Measurements from ENCODE around the gene DYNC1H1. TPM values are rescaled to one million over a fixed set of nuclear protein-coding genes. Genes with fewer than 3 reads are reported as not detected.

DYNC1H1 gene
- total RNA-seq, 4 donors from 2014 or later, result 261 to 376 (median 317) TPM

DNA sequence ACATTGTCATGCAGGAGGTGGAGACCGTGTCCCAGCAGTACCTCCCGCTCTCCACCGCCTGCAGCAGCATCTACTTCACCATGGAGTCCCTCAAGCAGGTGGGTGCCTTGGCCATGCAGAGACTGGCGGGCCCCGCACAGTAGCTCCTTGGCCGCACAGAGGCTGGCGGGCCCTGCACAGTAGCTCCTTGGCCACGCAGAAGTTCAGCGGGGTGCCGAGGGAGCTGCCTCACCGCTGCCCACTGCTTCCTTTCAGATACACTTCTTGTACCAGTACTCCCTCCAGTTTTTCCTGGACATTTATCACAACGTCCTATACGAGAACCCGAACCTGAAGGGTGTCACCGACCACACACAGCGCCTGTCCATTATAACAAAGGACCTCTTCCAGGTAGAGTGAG, 74.8 kb downstream of the DYNC1H1 start:
- WGBS, 2 donors, result 89 to 93% methylated on average over 14 to 16 of the region's 16 CpGs
- H3K27ac ChIP-seq, result no peak overlapping the region
- H3K9me3 ChIP-seq, result no peaks in the 10 kb centered on the region
- TF ChIP-seq POLR2A (IDR thresholded peaks at IDR 0.05), result no peak
- no peak for TF ChIP-seq CTCF (IDR thresholded peaks at IDR 0.05)
- H3K36me3 ChIP-seq, result peaks cover 66 to 100% (median 85%) of the 10 kb centered on the region in 3 donors
- H3K27me3 ChIP-seq, result no peaks in the 10 kb centered on the region
- no peak overlapping the region for H3K4me3 ChIP-seq
- intact Hi-C loops (cut with DNase I), result no loop called here
- H3K4me1 ChIP-seq, result no peaks in the 10 kb centered on the region
- no peak for DNase-seq

DNA sequence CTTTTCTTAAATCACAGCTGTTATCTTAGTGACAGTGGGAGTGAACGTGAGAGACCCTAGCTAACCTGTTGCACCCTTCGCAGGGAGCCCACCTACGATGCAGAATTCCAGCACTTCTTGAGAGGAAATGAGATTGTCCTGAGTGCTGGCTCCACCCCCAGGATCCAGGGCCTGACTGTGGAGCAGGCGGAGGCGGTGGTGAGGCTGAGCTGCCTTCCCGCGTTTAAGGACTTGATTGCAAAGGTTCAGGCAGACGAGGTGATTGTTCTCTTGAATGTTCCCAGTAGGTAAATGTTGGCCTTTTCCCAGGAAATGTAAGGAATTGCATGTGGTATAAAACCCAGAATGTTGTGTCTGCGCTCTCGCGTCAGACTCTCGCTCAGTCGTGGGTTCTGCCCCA, 75.8 kb downstream of the DYNC1H1 start:
- Histone ChIP-seq H3K4me3 (no peak overlapping the region), H3K27me3 (no peaks in the 10 kb centered on the region), H3K9me3 (no peaks in the 10 kb centered on the region), H3K27ac (no peak overlapping the region), H3K36me3 (peaks cover 69 to 100% (median 83%) of the 10 kb centered on the region in 3 donors), H3K4me1 (no peaks in the 10 kb centered on the region)
- intact Hi-C loops (cut with DNase I), result no loop called here
- no peak for DNase-seq
- TF ChIP-seq CTCF (IDR thresholded peaks at IDR 0.05), result no peak
- no peak for TF ChIP-seq POLR2A (IDR thresholded peaks at IDR 0.05)
- 93 to 97% methylated on average over 13 of the region's 13 CpGs for WGBS, 2 donors

GRCh38 chr14:102042699-102043098, 78.3 kb downstream of the DYNC1H1 start:
- TF ChIP-seq CTCF (IDR thresholded peaks at IDR 0.05), result no peak
- no peak for TF ChIP-seq POLR2A (IDR thresholded peaks at IDR 0.05)
- peaks cover 67 to 100% (median 75%) of the 10 kb centered on the region in 3 donors for H3K36me3 ChIP-seq
- 92 to 94% methylated on average over 5 of the region's 9 CpGs for WGBS, 2 donors
- no peak for DNase-seq
- H3K27me3 ChIP-seq, result no peaks in the 10 kb centered on the region
- peaks cover 3 to 18% (median 4%) of the 10 kb centered on the region in 3 donors for H3K4me1 ChIP-seq
- H3K27ac ChIP-seq, result no peak overlapping the region
- H3K9me3 ChIP-seq, result no peaks in the 10 kb centered on the region
- intact Hi-C loops (cut with DNase I), result no loop called here
- H3K4me3 ChIP-seq, result no peak overlapping the region

- TF ChIP-seq POLR2A (IDR thresholded peaks at IDR 0.05), result no peak
- no peak for TF ChIP-seq CTCF (IDR thresholded peaks at IDR 0.05)
- H3K36me3 ChIP-seq, result peaks cover 66 to 100% (median 75%) of the 10 kb centered on the region in 3 donors
- intact Hi-C loops (cut with DNase I), result no loop called here
Measured at GRCh38 chr14:102043251-102044025, 79.1 kb downstream of the DYNC1H1 start.

DNA sequence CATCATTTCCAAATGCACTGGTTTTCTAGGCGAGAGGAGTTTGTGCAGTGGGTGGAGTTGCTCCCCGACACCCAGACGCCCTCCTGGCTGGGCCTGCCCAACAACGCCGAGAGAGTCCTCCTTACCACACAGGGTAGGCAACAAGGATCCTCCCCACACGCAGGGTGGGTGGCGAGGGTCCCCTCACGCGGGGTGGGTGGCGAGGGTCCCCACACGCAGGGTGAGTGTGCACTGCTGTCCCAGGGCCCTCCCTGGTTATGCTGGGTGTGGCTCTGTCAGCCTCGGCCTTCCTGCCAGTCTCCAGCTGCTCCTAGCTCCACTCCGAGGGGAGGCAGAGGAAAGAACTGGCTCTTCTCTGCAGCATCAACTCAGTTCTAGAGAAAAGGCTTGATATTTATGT, 80.2 kb downstream of the DYNC1H1 start:
- Histone ChIP-seq H3K27me3 (no peaks in the 10 kb centered on the region), H3K36me3 (peaks cover 65 to 100% (median 75%) of the 10 kb centered on the region in 3 donors), H3K9me3 (no peaks in the 10 kb centered on the region), H3K4me1 (peaks cover 3 to 18% (median 4%) of the 10 kb centered on the region in 3 donors), H3K4me3 (no peak overlapping the region), H3K27ac (no peak overlapping the region)
- DNase-seq, result no peak
- intact Hi-C loops (cut with DNase I), result no loop called here
- TF ChIP-seq POLR2A (IDR thresholded peaks at IDR 0.05) (no peak), CTCF (IDR thresholded peaks at IDR 0.05) (no peak)
- 75 to 78% methylated on average over 2 to 5 of the region's 13 CpGs for WGBS, 2 donors

More at GRCh38 chr14:102043251-102044025, 79.1 kb downstream of the DYNC1H1 start:
- Histone ChIP-seq H3K4me3 (no peak overlapping the region), H3K27me3 (no peaks in the 10 kb centered on the region), H3K27ac (no peak overlapping the region), H3K9me3 (no peaks in the 10 kb centered on the region), H3K4me1 (peaks cover 3 to 18% (median 4%) of the 10 kb centered on the region in 3 donors)
- DNase-seq, result no peak
- WGBS, 2 donors, result 87 to 88% methylated on average over 18 of the region's 22 CpGs

Measured in esophagus squamous epithelium (tissue), 5 donors.